A549 (cell line): ENCODE data around the gene ANP32A. TPM values are rescaled to one million over a fixed set of nuclear protein-coding genes. Genes with fewer than 3 reads are reported as not detected.

Experiments
- ATAC-seq, 2 experiments: fragments of 200-7000 bp in 1 of 2; fragments of >200 bp in 1 of 2; cut with Nextera tagmentation in 1 of 2; cut with Tn5 transposase in 1 of 2; 3 replicates each; pipeline versions ENCODE4 v1.8.0 to v1.9.1; 2018 to 2020; ENCODE audit warnings: mild to moderate bottlenecking in 1 of 2, moderate library complexity in 1 of 2
- CTCF ChIA-PET: fragments of 300-600 bp; sonication (Branson Sonifier 250); formaldehyde crosslinking; extraction: SDS; loops from one replicate; lab custom pipeline; 2021; ENCODE audit warnings: antibody characterized with exemption, inconsistent platforms; lab: Yijun Ruan, JAX
- POLR2A ChIA-PET: fragments of 350-600 bp; formaldehyde crosslinking; extraction: SDS; loops from one replicate; lab custom pipeline; 2021; ENCODE audit warnings: antibody characterized with exemption, inconsistent platforms; lab: Yijun Ruan, JAX
- DNase-seq, 2 experiments: peaks; one replicate each; pipeline versions ENCODE4 v3.0.0 to v3.0.0-alpha.2; 2011 to 2016; ENCODE audit warnings: low read depth in 1 of 2, low spot score in 1 of 2
- FAIRE-seq: peaks from 2 replicates; lab custom pipeline; 2011; peaks lifted over from hg19 to GRCh38; lab: Jason Lieb, UNC
- H3K27ac ChIP-seq, 2 experiments: fragments of >200 bp; sonication (Bioruptor Twin); formaldehyde crosslinking; 3 replicates each; pipeline ENCODE4 v1.5.1; 2016 to 2017
- H3K4me1 ChIP-seq: fragments of >200 bp; sonication (Bioruptor Twin); formaldehyde crosslinking; 3 replicates; pipeline ENCODE4 v1.6.1; 2016
- H3K4me2 ChIP-seq: fragments of >200 bp; sonication (Bioruptor Twin); formaldehyde crosslinking; 3 replicates; pipeline ENCODE4 v1.6.1; 2016
- H3K4me3 ChIP-seq: fragments of >200 bp; sonication (Bioruptor Twin); formaldehyde crosslinking; 3 replicates; pipeline ENCODE4 v1.5.1; 2016
- H3K9me3 ChIP-seq: fragments of >200 bp; sonication (Bioruptor Twin); formaldehyde crosslinking; 3 replicates; pipeline ENCODE4 v1.6.1; 2016
- ATOH8 ChIP-seq: fragments of 250-450 bp; sonication (Bioruptor Pico); IDR thresholded peaks from 2 replicates; pipeline ENCODE4 v1.5.0; 2020; ENCODE audit warnings: low read depth, mild to moderate bottlenecking, moderate library complexity
- BCL3 ChIP-seq: fragments of >200 bp; sonication (Bioruptor Twin); formaldehyde crosslinking; IDR thresholded peaks from 3 replicates; pipeline ENCODE4 v1.6.1; 2016
- BHLHE40 ChIP-seq: IDR thresholded peaks from 2 replicates; pipeline ENCODE4 v1.6.1; 2012; ENCODE audit warnings: low read depth, low read length, inconsistent platforms
- CBX2 ChIP-seq: fragments of 200-600 bp; sonication (generic); IDR thresholded peaks from 2 replicates; pipeline ENCODE4 v1.6.1; 2016; ENCODE audit warnings: low read depth, mild to moderate bottlenecking, borderline replicate concordance
- CEBPB ChIP-seq, 2 experiments: fragments of >200 bp in 1 of 2; sonication (Bioruptor Twin) in 1 of 2; formaldehyde crosslinking in 1 of 2; IDR thresholded peaks; 2 replicates each; pipeline ENCODE4 v1.6.1; 2012 to 2016
- CHD4 ChIP-seq: fragments of 200-600 bp; sonication (generic); IDR thresholded peaks from 2 replicates; pipeline ENCODE4 v1.6.1; 2016; ENCODE audit warnings: antibody characterized with exemption, mild to moderate bottlenecking, borderline replicate concordance
- EHF ChIP-seq: fragments of 250-450 bp; sonication (Bioruptor Pico); IDR thresholded peaks from 2 replicates; pipeline ENCODE4 v1.5.0; 2020; ENCODE audit warnings: mild to moderate bottlenecking
- EHMT2 ChIP-seq: fragments of 200-600 bp; sonication (generic); IDR thresholded peaks from 2 replicates; pipeline ENCODE4 v1.6.1; 2016; ENCODE audit warnings: antibody characterized with exemption, low read depth, mild to moderate bottlenecking, moderate library complexity
- EP300 ChIP-seq, 2 experiments: fragments of >200 bp; sonication (Bioruptor Twin); formaldehyde crosslinking; IDR thresholded peaks; 2 replicates in 1 of 2; 3 replicates in 1 of 2; pipeline ENCODE4 v1.6.1; 2016 to 2017
- FOSB ChIP-seq: fragments of 250-450 bp; sonication (Bioruptor Pico); IDR thresholded peaks from 2 replicates; pipeline ENCODE4 v1.5.0; 2020; ENCODE audit warnings: mild to moderate bottlenecking, moderate library complexity
- FOSL2 ChIP-seq, 2 experiments: fragments of 450-650 bp in 1 of 2; fragments of >200 bp in 1 of 2; sonication (Bioruptor Twin) in 1 of 2; formaldehyde crosslinking; IDR thresholded peaks; 2 replicates each; pipeline versions ENCODE4 v1.5.0 to v1.6.1; 2016 to 2020; ENCODE audit warnings: mild to moderate bottlenecking in 1 of 2, moderate library complexity in 1 of 2
- GATA3 ChIP-seq: IDR thresholded peaks from 2 replicates; pipeline ENCODE4 v1.6.1; 2012; ENCODE audit warnings: borderline replicate concordance
- HEYL ChIP-seq: fragments of 250-450 bp; sonication (Bioruptor Pico); IDR thresholded peaks from 2 replicates; pipeline ENCODE4 v1.8.0; 2021; ENCODE audit warnings: mild to moderate bottlenecking, moderate library complexity
- HOXA7 ChIP-seq: fragments of 250-450 bp; sonication (Bioruptor Pico); IDR thresholded peaks from 2 replicates; pipeline ENCODE4 v1.5.0; 2020; ENCODE audit warnings: mild to moderate bottlenecking, moderate library complexity
- JUN ChIP-seq, 2 experiments: fragments of >200 bp; sonication (Bioruptor Twin); formaldehyde crosslinking; IDR thresholded peaks; 2 replicates in 1 of 2; 3 replicates in 1 of 2; pipeline ENCODE4 v1.6.1; 2016 to 2017
- KDM5A ChIP-seq: fragments of 200-600 bp; sonication (generic); IDR thresholded peaks from 2 replicates; pipeline ENCODE4 v1.6.1; 2016; ENCODE audit warnings: antibody characterized with exemption, mild to moderate bottlenecking
- MAFK ChIP-seq: fragments of 450-650 bp; IDR thresholded peaks from 2 replicates; pipeline ENCODE4 v1.6.1; 2014; ENCODE audit not compliant: partially characterized antibody
- MAX ChIP-seq: IDR thresholded peaks from 2 replicates; pipeline ENCODE4 v1.6.1; 2012
- MYC ChIP-seq: IDR thresholded peaks from 2 replicates; pipeline ENCODE4 v1.6.1; 2012; ENCODE audit warnings: mild to moderate bottlenecking, inconsistent platforms, low read length, improper control_type of control experiment, borderline replicate concordance
- PBX3 ChIP-seq: IDR thresholded peaks from 2 replicates; pipeline ENCODE4 v1.6.1; 2012
- POLR2A ChIP-seq: IDR thresholded peaks from 2 replicates; pipeline ENCODE4 v1.6.1; 2012; ENCODE audit warnings: mild to moderate bottlenecking, low read length
- RAD21 ChIP-seq, 2 experiments: fragments of >200 bp in 1 of 2; sonication (Bioruptor Twin) in 1 of 2; formaldehyde crosslinking in 1 of 2; IDR thresholded peaks in 1 of 2; conservative IDR thresholded peaks in 1 of 2; 2 replicates in 1 of 2; 3 replicates in 1 of 2; pipeline ENCODE4 v1.6.1; 2012 to 2018; ENCODE audit warnings: inconsistent platforms in 1 of 2
- RCOR1 ChIP-seq: fragments of 150-350 bp; IDR thresholded peaks from 2 replicates; pipeline ENCODE4 v1.6.1; 2014; ENCODE audit warnings: antibody characterized with exemption, low read length, low read depth
- TFCP2L1 ChIP-seq: fragments of 250-450 bp; sonication (Bioruptor Pico); IDR thresholded peaks from 2 replicates; pipeline ENCODE4 v1.5.0; 2021; ENCODE audit warnings: mild to moderate bottlenecking
- TP53 ChIP-seq: fragments of 250-450 bp; sonication (Bioruptor Pico); IDR thresholded peaks from 2 replicates; pipeline ENCODE4 v1.5.0; 2021; ENCODE audit warnings: mild to moderate bottlenecking, moderate library complexity
- ZFP36 ChIP-seq: fragments of 450-650 bp; IDR thresholded peaks from 2 replicates; pipeline ENCODE4 v1.6.1; 2014; ENCODE audit warnings: borderline replicate concordance; ENCODE audit not compliant: partially characterized antibody
- ZSCAN20 ChIP-seq: fragments of 250-450 bp; sonication (Bioruptor Pico); IDR thresholded peaks from 2 replicates; pipeline ENCODE4 v1.8.0; 2022; ENCODE audit warnings: mild to moderate bottlenecking, moderate library complexity
- WGBS: methylation state at CpG from one replicate; pipeline ENCODE4 v1.1.6; 2017; ENCODE audit errors: missing lambda C conversion rate; 5-methylcytosine and 5-hydroxymethylcytosine counted together
- polyA plus RNA-seq, 4 experiments: library from polyadenylated mRNA; depleted of rRNA in 3 of 4; stranded (reverse); fragments of >200 nt; fragmentation: RNase III in 1 of 4; extraction: RNeasy Plus Mini Kit Qiagen cat#74134 plus additional on column Dnase treatment in 1 of 4; gene quantifications; 2 replicates in 3 of 4; 3 replicates in 1 of 4; pipeline ENCODE4 v1.2.3, GENCODE V29; 2011 to 2017

The ANP32A gene
- polyA plus RNA-seq, 2 of the 4 experiments (the other 2 are of a cell fraction) = 208 to 354 TPM

- ATAC-seq (peak; percentile 35 to 57), FAIRE-seq (no peak), DNase-seq (peak; percentile 70 to 86)
- ChIA-PET POLR2A (interaction anchor here (0.5 to 1.0 kb wide), 3 partner anchors 170 to 634 kb away, joined by 3 to 8 read pairs (median 4); partner anchors contain the start of genes FEM1B and RPLP1), CTCF (interaction anchor here (1.0 to 1.3 kb wide), 3 partner anchors 18 to 562 kb away, joined by 3 read pairs; no protein-coding TSS in a partner anchor)
- no peaks in the 10 kb centered on the region for H3K9me3 ChIP-seq
- H3K27ac ChIP-seq = peak overlapping the region; percentile 98 to 99
- peak overlapping the region; percentile 74 for H3K4me3 ChIP-seq
- TF ChIP-seq GATA3 (peak; percentile 6; the same call in 1 of the 2 replicates), CHD4 (no peak), FOSL2 (IDR thresholded peaks at IDR 0.05) (no peak), FOSL2 (CRISPR knock-in tag; IDR thresholded peaks at IDR 0.05) (no peak), MYC (peak; percentile 81), ZSCAN20 (CRISPR knock-in tag) (no peak), ATOH8 (CRISPR knock-in tag) (no peak), JUN (IDR thresholded peaks at IDR 0.05) (peak; percentile 46 to 69; a peak in 4 of 5 replicates), BCL3 (peak; percentile 81; the same call in 1 of the 3 replicates), EP300 (IDR thresholded peaks at IDR 0.05) (peak in 1 of 2 experiments; percentile 41; a peak in 1 of 5 replicates), TP53 (CRISPR knock-in tag) (0 out of 2 replicates have a peak, but pooled peaks have one; percentile 27), POLR2A (peak; percentile 35), MAX (peak; percentile 86), TFCP2L1 (CRISPR knock-in tag) (0 out of 2 replicates have a peak, but pooled peaks have one; percentile 68)
- 1% methylated on average over 37 of the region's 75 CpGs for WGBS
- H3K4me1 ChIP-seq = peaks cover 44% of the 10 kb centered on the region
- H3K4me2 ChIP-seq = peak overlapping the region; percentile 88
These were observed 2.5 kb downstream of the ANP32A start for GRCh38 chr15:68818066-68818768.

GRCh38 chr15:68817304-68818065 is 3.2 kb downstream of the ANP32A start:
- FAIRE-seq (no peak), ATAC-seq (peak; percentile 15 to 36; a peak in 3 of 6 replicates), DNase-seq (peak; percentile 60 to 73)
- ChIA-PET POLR2A (interaction anchor here (0.5 to 1.0 kb wide), 5 partner anchors 36 to 635 kb away, joined by 3 to 8 read pairs (median 4); partner anchors contain the start of genes FEM1B and RPLP1), CTCF (interaction anchor here (0.6 to 2.8 kb wide), 15 partner anchors 10 to 558 kb away, joined by 3 to 12 read pairs (median 3); no protein-coding TSS in a partner anchor)
- peak overlapping the region; percentile 74 for H3K4me3 ChIP-seq
- 3% methylated on average over 33 of the region's 64 CpGs for WGBS
- H3K4me2 ChIP-seq = peak overlapping the region; percentile 88
- peaks cover 45% of the 10 kb centered on the region for H3K4me1 ChIP-seq
- H3K27ac ChIP-seq = peak overlapping the region; percentile 98 to 99
- H3K9me3 ChIP-seq = no peaks in the 10 kb centered on the region
- TF ChIP-seq TFCP2L1 (CRISPR knock-in tag) (peak; percentile 65; the same call in 1 of the 2 replicates), PBX3 (no peak), EHF (CRISPR knock-in tag) (0 out of 2 replicates have a peak, but pooled peaks have one; percentile 29), FOSB (no peak), BHLHE40 (no peak), HOXA7 (CRISPR knock-in tag) (0 out of 2 replicates have a peak, but pooled peaks have one; percentile 62), CHD4 (no peak), POLR2A (peak; percentile 19; the same call in 1 of the 2 replicates), BCL3 (no peak), ZSCAN20 (CRISPR knock-in tag) (no peak), MAFK (no peak), RCOR1 (no peak), KDM5A (no peak), CBX2 (no peak), MAX (peak; percentile 67; the same call in 1 of the 2 replicates), RAD21 (conservative IDR thresholded peaks at IDR 0.05 in 1 of 2, IDR thresholded peaks at IDR 0.05 in 1 of 2) (0 out of 5 replicates have a peak, but pooled peaks of 1 of the 2 experiments have one; percentile 12), ZFP36 (no peak), CEBPB (IDR thresholded peaks at IDR 0.05) (no peak), HEYL (CRISPR knock-in tag) (no peak), EHMT2 (no peak)
